Measurements from ENCODE around the gene SH2D2A. TPM values are rescaled to one million over a fixed set of nuclear protein-coding genes. Genes with fewer than 3 reads are reported as not detected.

The SH2D2A gene
- total RNA-seq, 2 donors from 2014 or later, result 3.2 to 3.4 TPM

- intact Hi-C loops (cut with DNase I), result no loop called here
- no peak for DNase-seq (ENCODE audit: low spot score)
Measured at GRCh38 chr1:156808186-156809030, 8.2 kb downstream of the SH2D2A start.

GRCh38 chr1:156807627-156808026 is 9.0 kb downstream of the SH2D2A start:
- DNase-seq (ENCODE audit: low spot score), result no peak
- intact Hi-C loops (cut with DNase I), result no loop called here

GRCh38 chr1:156806512-156807440 is 9.9 kb downstream of the SH2D2A start:
- no peak for DNase-seq (ENCODE audit: low spot score)
- intact Hi-C loops (cut with DNase I), result no loop called here

- DNase-seq (ENCODE audit: low spot score), result no peak
- intact Hi-C loops (cut with DNase I), result no loop called here
Measured at GRCh38 chr1:156805766-156806511, 10.7 kb downstream of the SH2D2A start.

GRCh38 chr1:156804572-156805243 is 11.9 kb downstream of the SH2D2A start:
- intact Hi-C loops (cut with DNase I), result no loop called here
- no peak for DNase-seq (ENCODE audit: low spot score)

GRCh38 chr1:156804026-156804425 is 12.6 kb downstream of the SH2D2A start:
- intact Hi-C loops (cut with DNase I), result no loop called here
- DNase-seq (ENCODE audit: low spot score), result no peak

GRCh38 chr1:156803086-156803851 is 13.4 kb downstream of the SH2D2A start:
- intact Hi-C loops (cut with DNase I), result no loop called here
- DNase-seq (ENCODE audit: low spot score), result no peak

GRCh38 chr1:156802421-156802935 is 14.2 kb downstream of the SH2D2A start:
- DNase-seq (ENCODE audit: low spot score), result no peak
- intact Hi-C loops (cut with DNase I), result no loop called here

- intact Hi-C loops (cut with DNase I), result no loop called here
- DNase-seq (ENCODE audit: low spot score), result no peak
Measured at GRCh38 chr1:156801409-156802121, 15.1 kb downstream of the SH2D2A start.

GRCh38 chr1:156797212-156797871 is 19.3 kb downstream of the SH2D2A start:
- no peak for DNase-seq (ENCODE audit: low spot score)

GRCh38 chr1:156796340-156797097 is 20.1 kb downstream of the SH2D2A start:
- no peak for DNase-seq (ENCODE audit: low spot score)
- intact Hi-C loops (cut with DNase I), result loop anchor here in 1 of 2 donors (10.0 kb wide), 1 partner anchor 68 kb away; the partner anchor contains the start of gene NTRK1

More at GRCh38 chr1:156797212-156797871, 19.3 kb downstream of the SH2D2A start:
- intact Hi-C loops (cut with DNase I), result loop anchor here in 1 of 2 donors (10.0 kb wide), 1 partner anchor 67 kb away; the partner anchor contains the start of gene NTRK1

- intact Hi-C loops (cut with DNase I), result loop anchor here in 1 of 2 donors (10.0 kb wide), 1 partner anchor 69 kb away; the partner anchor contains the start of gene NTRK1
- no peak for DNase-seq (ENCODE audit: low spot score)
Measured at GRCh38 chr1:156795787-156796186, 20.9 kb downstream of the SH2D2A start.

GRCh38 chr1:156795374-156795733 is 21.3 kb downstream of the SH2D2A start:
- no peak for DNase-seq (ENCODE audit: low spot score)
- intact Hi-C loops (cut with DNase I), result loop anchor here in 1 of 2 donors (10.0 kb wide), 1 partner anchor 69 kb away; the partner anchor contains the start of gene NTRK1

GRCh38 chr1:156794506-156795373 is 21.9 kb downstream of the SH2D2A start:
- intact Hi-C loops (cut with DNase I), result loop anchor here in 1 of 2 donors (10.0 kb wide), 1 partner anchor 70 kb away; the partner anchor contains the start of gene NTRK1
- no peak for DNase-seq (ENCODE audit: low spot score)

All from posterior vena cava (tissue), 2 donors.